Prostate gland (tissue), 2 donors: Measurements from ENCODE around the gene PSMD3. TPM values are rescaled to one million over a fixed set of nuclear protein-coding genes. Genes with fewer than 3 reads are reported as not detected.

ENCODE experiments used
- DNase-seq: peaks from one replicate; pipeline ENCODE4 v3.0.0-alpha.2; 2019; ENCODE audit warnings: low spot score
- H3K27ac ChIP-seq, 2 donors: fragments of 200-600 bp; sonication (generic); 2 replicates each; pipeline ENCODE4 v1.5.1; 2017 to 2019
- H3K27me3 ChIP-seq: fragments of 200-600 bp; sonication (generic); replicated peaks from 2 replicates; pipeline ENCODE4 v1.5.1; 2019; ENCODE audit not compliant: insufficient read depth
- H3K36me3 ChIP-seq, 2 donors: fragments of 200-600 bp; sonication (generic); 1 replicate in 1 of 2; 2 replicates in 1 of 2; pipeline versions ENCODE4 v1.5.1 to v1.8.1; 2017 to 2019
- H3K4me1 ChIP-seq: fragments of 200-600 bp; sonication (generic); replicated peaks from 2 replicates; pipeline ENCODE4 v1.5.1; 2019
- H3K4me3 ChIP-seq, 2 donors: fragments of 200-600 bp; sonication (generic); 2 replicates each; pipeline ENCODE4 v1.5.1; 2017 to 2019
- H3K9me3 ChIP-seq: fragments of 200-600 bp; sonication (generic); 2 replicates; pipeline ENCODE4 v1.5.1; 2017
- POLR2A ChIP-seq: fragments of 450-650 bp; IDR thresholded peaks from one replicate; pipeline ENCODE4 v1.6.1; 2016; ENCODE audit warnings: antibody characterized with exemption, mild to moderate bottlenecking
- POLR2AphosphoS5 ChIP-seq: sonication (generic); formaldehyde crosslinking; IDR thresholded peaks from one replicate; pipeline ENCODE4 v1.6.1; 2017; ENCODE audit warnings: antibody characterized with exemption
- WGBS: methylation state at CpG from one replicate; pipeline ENCODE4 v1.1.5; 2018; 5-methylcytosine and 5-hydroxymethylcytosine counted together
- intact Hi-C: fragments of 100-400 bp; cut with DNase I; formaldehyde crosslinking; loops from one replicate; pipeline ENCODE4 v1.14.2; 2022
- total RNA-seq, 2 donors: library from RNA; depleted of rRNA; stranded (reverse); fragments of >200 nt; gene quantifications; one replicate each; pipeline ENCODE4 v1.1.0, GENCODE V29; 2016
- TF ChIP-seq, protein P1 (sequence below), 4 experiments: fragments of 200-600 bp in 2 of 4; fragments of 450-650 bp in 2 of 4; sonication (generic) in 2 of 4; IDR thresholded peaks; 1 replicate in 3 of 4; 2 replicates in 1 of 4; pipeline ENCODE4 v1.5.1; 2016 to 2019; ENCODE audit warnings: antibody characterized with exemption in 4 of 4, mild to moderate bottlenecking in 2 of 4, moderate library complexity in 2 of 4

The PSMD3 gene
- total RNA-seq, 2 donors from 2014 or later, result 96.4 to 116 TPM

DNA sequence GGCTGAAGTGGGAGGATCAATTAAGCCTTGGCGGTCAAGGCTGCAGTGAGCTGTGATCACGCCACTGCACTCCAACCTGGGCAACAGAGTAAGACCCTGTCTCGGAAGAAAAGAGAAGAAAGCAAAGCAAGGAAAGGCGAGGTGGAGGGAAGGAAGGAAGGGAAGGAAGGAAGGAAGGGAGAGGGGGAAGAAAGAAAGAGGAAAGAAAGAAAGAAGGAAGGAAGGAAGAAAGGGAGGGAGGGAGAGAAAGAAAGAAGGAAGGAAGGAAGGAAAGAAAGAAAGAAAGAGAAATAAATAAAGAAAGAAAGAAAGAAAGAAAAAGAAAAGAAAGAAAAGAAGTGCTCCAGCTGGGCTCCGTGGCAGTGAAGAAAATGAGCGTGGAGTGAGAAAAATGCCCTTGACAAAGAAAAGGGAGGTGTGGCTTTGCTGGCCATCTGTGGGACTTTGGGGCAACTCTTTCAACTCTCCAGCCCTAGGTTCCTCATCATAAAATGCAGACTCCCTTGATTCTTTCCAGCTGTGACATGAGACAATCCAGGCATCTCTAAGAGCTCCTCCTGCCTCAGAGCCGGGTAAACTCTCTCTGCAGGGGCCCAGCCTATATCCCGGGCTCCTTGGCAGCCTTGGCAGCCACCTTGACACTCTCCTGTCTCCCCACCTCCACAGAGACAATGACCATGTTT is 15.4 kb upstream of the PSMD3 start:
- Histone ChIP-seq H3K4me1 (no peaks in the 10 kb centered on the region), H3K9me3 (no peaks in the 10 kb centered on the region), H3K27me3 (no peaks in the 10 kb centered on the region), H3K27ac (no peak overlapping the region), H3K36me3 (no peaks in the 10 kb centered on the region), H3K4me3 (no peak overlapping the region)
- DNase-seq, result no peak
- WGBS, result 63% methylated on average over 8 of the region's 8 CpGs
- intact Hi-C loops, result no loop called here
- TF ChIP-seq POLR2AphosphoS5 (no peak), POLR2A (no peak)
- TF ChIP-seq, protein P1, sequence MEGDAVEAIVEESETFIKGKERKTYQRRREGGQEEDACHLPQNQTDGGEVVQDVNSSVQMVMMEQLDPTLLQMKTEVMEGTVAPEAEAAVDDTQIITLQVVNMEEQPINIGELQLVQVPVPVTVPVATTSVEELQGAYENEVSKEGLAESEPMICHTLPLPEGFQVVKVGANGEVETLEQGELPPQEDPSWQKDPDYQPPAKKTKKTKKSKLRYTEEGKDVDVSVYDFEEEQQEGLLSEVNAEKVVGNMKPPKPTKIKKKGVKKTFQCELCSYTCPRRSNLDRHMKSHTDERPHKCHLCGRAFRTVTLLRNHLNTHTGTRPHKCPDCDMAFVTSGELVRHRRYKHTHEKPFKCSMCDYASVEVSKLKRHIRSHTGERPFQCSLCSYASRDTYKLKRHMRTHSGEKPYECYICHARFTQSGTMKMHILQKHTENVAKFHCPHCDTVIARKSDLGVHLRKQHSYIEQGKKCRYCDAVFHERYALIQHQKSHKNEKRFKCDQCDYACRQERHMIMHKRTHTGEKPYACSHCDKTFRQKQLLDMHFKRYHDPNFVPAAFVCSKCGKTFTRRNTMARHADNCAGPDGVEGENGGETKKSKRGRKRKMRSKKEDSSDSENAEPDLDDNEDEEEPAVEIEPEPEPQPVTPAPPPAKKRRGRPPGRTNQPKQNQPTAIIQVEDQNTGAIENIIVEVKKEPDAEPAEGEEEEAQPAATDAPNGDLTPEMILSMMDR (IDR thresholded peaks at IDR 0.05), result no peak

DNA sequence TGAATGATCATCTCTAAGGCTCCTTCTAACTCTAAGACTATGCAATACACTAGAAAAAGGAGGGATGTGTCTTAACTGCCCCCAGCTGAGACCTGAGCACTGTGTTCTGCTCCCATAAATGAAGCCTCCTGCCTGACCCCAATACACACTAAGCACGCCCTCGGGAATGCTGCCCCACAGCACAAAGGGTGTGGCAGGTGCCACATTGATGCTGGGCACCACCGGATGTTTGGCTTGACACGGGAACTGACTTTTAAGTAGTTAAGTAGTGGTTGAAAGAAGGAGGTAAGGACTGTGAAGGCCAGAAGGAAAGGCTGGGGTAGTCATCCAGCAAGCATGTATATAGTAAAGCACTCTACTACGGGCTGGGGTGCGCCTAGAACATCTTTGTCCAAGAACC is 13.8 kb upstream of the PSMD3 start:
- Histone ChIP-seq H3K27ac (no peak overlapping the region), H3K36me3 (no peaks in the 10 kb centered on the region), H3K27me3 (no peaks in the 10 kb centered on the region), H3K4me1 (no peaks in the 10 kb centered on the region), H3K9me3 (no peaks in the 10 kb centered on the region), H3K4me3 (no peak overlapping the region)
- WGBS, result 65% methylated on average over 6 of the region's 6 CpGs
- intact Hi-C loops, result no loop called here
- TF ChIP-seq POLR2AphosphoS5 (no peak), POLR2A (no peak)
- TF ChIP-seq, protein P1 (IDR thresholded peaks at IDR 0.05), result no peak
- DNase-seq, result no peak

DNA sequence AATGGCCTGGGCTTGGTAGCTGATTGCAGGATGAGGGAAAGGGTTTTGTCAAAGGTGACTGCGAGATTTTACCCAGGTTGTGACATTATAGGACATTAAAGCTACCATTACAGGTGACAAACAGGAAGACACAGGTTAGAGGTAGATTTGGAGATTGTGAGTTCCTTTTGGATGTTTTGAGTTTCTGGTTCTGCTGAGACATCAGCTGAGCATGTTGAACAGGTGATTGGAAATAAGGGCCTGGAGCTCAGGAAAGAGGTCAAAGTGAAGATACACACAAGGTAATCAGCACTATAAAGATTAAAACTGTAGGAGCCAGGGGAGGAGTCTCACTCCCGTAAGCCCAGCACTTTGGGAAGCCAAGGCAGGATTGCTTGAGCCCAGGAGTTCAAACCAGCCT is 11.8 kb upstream of the PSMD3 start:
- no peaks in the 10 kb centered on the region for H3K27me3 ChIP-seq
- H3K4me1 ChIP-seq, result no peaks in the 10 kb centered on the region
- H3K36me3 ChIP-seq, result no peaks in the 10 kb centered on the region
- intact Hi-C loops, result no loop called here
- TF ChIP-seq POLR2A, result no peak
- TF ChIP-seq POLR2AphosphoS5, result no peak
- TF ChIP-seq, protein P1 (IDR thresholded peaks at IDR 0.05), result no peak
- no peak overlapping the region for H3K4me3 ChIP-seq
- 73% methylated on average over 2 of the region's 2 CpGs for WGBS
- H3K9me3 ChIP-seq, result no peaks in the 10 kb centered on the region
- H3K27ac ChIP-seq, result no peak overlapping the region
- DNase-seq, result no peak

DNA sequence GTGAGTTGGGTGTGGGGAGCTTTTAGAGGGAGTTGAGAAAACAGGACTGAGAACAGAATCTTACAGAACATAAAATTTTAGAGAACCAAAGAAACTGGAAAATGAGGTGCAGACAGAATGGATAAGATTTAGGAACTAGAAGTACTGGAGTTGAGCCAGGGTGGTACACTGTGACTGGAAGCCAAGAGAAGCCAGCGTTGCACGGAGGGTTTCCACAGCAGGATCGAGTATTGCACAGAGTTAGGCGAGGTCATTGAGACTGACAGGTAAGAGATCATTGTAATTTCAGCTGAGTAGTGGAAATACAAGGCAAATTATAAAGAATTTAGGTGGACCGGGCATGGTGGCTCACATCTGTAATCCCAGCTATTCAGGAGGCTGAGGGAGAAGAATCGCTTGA is 11.2 kb upstream of the PSMD3 start:
- Histone ChIP-seq H3K4me1 (no peaks in the 10 kb centered on the region), H3K4me3 (no peak overlapping the region), H3K9me3 (no peaks in the 10 kb centered on the region), H3K27ac (no peak overlapping the region), H3K36me3 (no peaks in the 10 kb centered on the region), H3K27me3 (no peaks in the 10 kb centered on the region)
- DNase-seq, result no peak
- intact Hi-C loops, result no loop called here
- 64% methylated on average over 6 of the region's 6 CpGs for WGBS
- TF ChIP-seq, protein P1 (IDR thresholded peaks at IDR 0.05), result no peak
- TF ChIP-seq POLR2A, result no peak
- TF ChIP-seq POLR2AphosphoS5, result no peak

DNA sequence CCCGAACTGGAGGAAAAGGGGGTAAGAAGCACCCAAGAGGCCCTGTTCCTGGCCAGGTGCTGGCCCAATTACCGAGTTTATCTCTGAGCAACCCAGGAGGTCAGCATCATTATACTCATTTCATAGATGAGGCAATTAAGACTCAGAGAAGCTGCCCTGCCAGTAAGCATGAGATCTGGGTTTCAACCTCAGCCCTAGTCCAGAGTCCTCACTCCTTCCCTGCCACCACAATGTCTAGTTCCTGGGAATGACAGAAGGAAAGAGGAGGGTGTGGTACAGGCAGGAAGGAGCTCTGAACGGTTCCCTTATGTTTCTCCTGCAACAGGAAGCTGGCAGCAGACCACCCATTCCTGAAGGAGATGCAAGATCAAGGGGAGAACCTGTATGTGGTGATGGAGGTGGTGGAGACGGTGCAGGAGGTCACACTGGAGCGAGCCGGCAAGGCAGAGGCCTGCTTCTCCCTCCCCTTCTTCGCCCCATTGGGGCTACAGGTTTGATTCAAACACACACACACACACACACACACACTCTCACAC is 10.4 kb upstream of the PSMD3 start:
- TF ChIP-seq, protein P1 (IDR thresholded peaks at IDR 0.05), result no peak
- TF ChIP-seq POLR2A (no peak), POLR2AphosphoS5 (no peak)

More for the DNA sequence above, 10.4 kb upstream of the PSMD3 start:
- Histone ChIP-seq H3K27me3 (no peaks in the 10 kb centered on the region), H3K36me3 (no peaks in the 10 kb centered on the region), H3K27ac (no peak overlapping the region), H3K4me3 (no peak overlapping the region), H3K9me3 (no peaks in the 10 kb centered on the region), H3K4me1 (no peaks in the 10 kb centered on the region)
- WGBS, result 70% methylated on average over 7 of the region's 7 CpGs
- intact Hi-C loops, result no loop called here
- no peak for DNase-seq
